Gastrocnemius medialis (tissue), 4 donors: ENCODE measurements around the gene PLA2G6. TPM values are rescaled to one million over a fixed set of nuclear protein-coding genes. Genes with fewer than 3 reads are reported as not detected.

ENCODE experiments used
- ATAC-seq, 2 donors: fragments of 150-250 bp; one replicate each; pipeline ENCODE4 v1.9.1; 2016
- DNase-seq, 2 donors: peaks; one replicate each; pipeline ENCODE4 v3.0.0-alpha.2; 2019
- H3K27ac ChIP-seq, 4 donors: fragments of 200-600 bp; sonication (generic); 1 replicate in 1 of 4; 2 replicates in 3 of 4; pipeline ENCODE4 v1.5.1; 2016 to 2018; ENCODE audit warnings: mild to moderate bottlenecking in 2 of 4, moderate library complexity in 1 of 4
- H3K27me3 ChIP-seq, 3 donors: fragments of 200-600 bp; sonication (generic) in 2 of 3; 1 replicate in 1 of 3; 2 replicates in 2 of 3; pipeline versions ENCODE4 v1.5.1 to v1.6.0; 2016 to 2019; ENCODE audit warnings: mild to moderate bottlenecking in 1 of 3, moderate library complexity in 1 of 3
- H3K36me3 ChIP-seq, 2 donors: fragments of 200-600 bp; sonication (generic) in 1 of 2; one replicate each; pipeline ENCODE4 v1.5.1; 2017 to 2018
- H3K4me1 ChIP-seq, 2 donors: fragments of 200-600 bp; sonication (generic) in 1 of 2; one replicate each; pipeline ENCODE4 v1.5.1; 2016 to 2017; ENCODE audit warnings: mild to moderate bottlenecking in 2 of 2
- H3K4me3 ChIP-seq, 4 donors: fragments of 200-600 bp; sonication (generic) in 3 of 4; 1 replicate in 1 of 4; 2 replicates in 3 of 4; pipeline ENCODE4 v1.5.1; 2016 to 2019; ENCODE audit warnings: mild to moderate bottlenecking in 2 of 4
- H3K9me3 ChIP-seq, 3 donors: fragments of 200-600 bp; sonication (generic) in 2 of 3; 1 replicate in 1 of 3; 2 replicates in 2 of 3; pipeline ENCODE4 v1.5.1; 2016 to 2019
- POLR2A ChIP-seq, 2 donors: fragments of 450-650 bp; IDR thresholded peaks; one replicate each; pipeline ENCODE4 v1.6.1; 2017; ENCODE audit warnings: antibody characterized with exemption in 2 of 2, mild to moderate bottlenecking in 2 of 2, moderate library complexity in 2 of 2
- in situ Hi-C, 4 donors: fragments of 200-750 bp; cut with MboI; loops; one replicate each; pipeline versions ENCODE4 v1.15.0 to v1.8.0; 2017; ENCODE audit warnings: low sequenced_read_pairs in 4 of 4
- intact Hi-C: fragments of 100-400 bp; cut with DNase I; formaldehyde crosslinking; loops from one replicate; pipeline ENCODE4 v1.15.1; 2023; ENCODE audit warnings: low total_unique reads
- total RNA-seq, 4 donors: library from RNA; depleted of rRNA; stranded (reverse); fragments of >200 nt; gene quantifications; one replicate each; pipeline versions ENCODE4 v1.1.0 to v1.2.3, GENCODE V29; 2016
- TF ChIP-seq, protein P1 (sequence below), 5 experiments: fragments of 450-650 bp in 3 of 5; fragments of 200-600 bp in 2 of 5; sonication (generic) in 2 of 5; IDR thresholded peaks in 4 of 5; conservative IDR thresholded peaks in 1 of 5; 1 replicate in 4 of 5; 2 replicates in 1 of 5; pipeline ENCODE4 v1.5.1; 2016 to 2019; ENCODE audit warnings: antibody characterized with exemption in 5 of 5, mild to moderate bottlenecking in 3 of 5, moderate library complexity in 3 of 5

PLA2G6 gene
- total RNA-seq, 4 donors from 2014 or later, result 9.1 to 19.5 (median 12.1) TPM

GRCh38 chr22:38103641-38104040 lies 78.0 kb downstream of the PLA2G6 start:
- Histone ChIP-seq H3K4me3 (no peak overlapping the region), H3K9me3 (no peaks in the 10 kb centered on the region), H3K36me3 (no peaks in the 10 kb centered on the region), H3K27ac (no peak overlapping the region), H3K27me3 (no peaks in the 10 kb centered on the region), H3K4me1 (no peaks in the 10 kb centered on the region)
- DNase-seq (no peak), ATAC-seq (no peak)
- intact Hi-C loops (loop anchor here (1.0 kb wide), 2 partner anchors 34 to 51 kb away; no protein-coding TSS in a partner anchor), in situ Hi-C loops (loop anchor here in 3 of 4 donors (10.0 to 25.0 kb wide), 3 partner anchors 49 to 259 kb away; partner anchors contain the start of gene PICK1 (in 2 of the 3))
- no peak for TF ChIP-seq POLR2A (IDR thresholded peaks at IDR 0.05)
- TF ChIP-seq, protein P1, sequence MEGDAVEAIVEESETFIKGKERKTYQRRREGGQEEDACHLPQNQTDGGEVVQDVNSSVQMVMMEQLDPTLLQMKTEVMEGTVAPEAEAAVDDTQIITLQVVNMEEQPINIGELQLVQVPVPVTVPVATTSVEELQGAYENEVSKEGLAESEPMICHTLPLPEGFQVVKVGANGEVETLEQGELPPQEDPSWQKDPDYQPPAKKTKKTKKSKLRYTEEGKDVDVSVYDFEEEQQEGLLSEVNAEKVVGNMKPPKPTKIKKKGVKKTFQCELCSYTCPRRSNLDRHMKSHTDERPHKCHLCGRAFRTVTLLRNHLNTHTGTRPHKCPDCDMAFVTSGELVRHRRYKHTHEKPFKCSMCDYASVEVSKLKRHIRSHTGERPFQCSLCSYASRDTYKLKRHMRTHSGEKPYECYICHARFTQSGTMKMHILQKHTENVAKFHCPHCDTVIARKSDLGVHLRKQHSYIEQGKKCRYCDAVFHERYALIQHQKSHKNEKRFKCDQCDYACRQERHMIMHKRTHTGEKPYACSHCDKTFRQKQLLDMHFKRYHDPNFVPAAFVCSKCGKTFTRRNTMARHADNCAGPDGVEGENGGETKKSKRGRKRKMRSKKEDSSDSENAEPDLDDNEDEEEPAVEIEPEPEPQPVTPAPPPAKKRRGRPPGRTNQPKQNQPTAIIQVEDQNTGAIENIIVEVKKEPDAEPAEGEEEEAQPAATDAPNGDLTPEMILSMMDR (IDR thresholded peaks at IDR 0.05 in 4 of 5, conservative IDR thresholded peaks at IDR 0.05 in 1 of 5), result no peak

DNA sequence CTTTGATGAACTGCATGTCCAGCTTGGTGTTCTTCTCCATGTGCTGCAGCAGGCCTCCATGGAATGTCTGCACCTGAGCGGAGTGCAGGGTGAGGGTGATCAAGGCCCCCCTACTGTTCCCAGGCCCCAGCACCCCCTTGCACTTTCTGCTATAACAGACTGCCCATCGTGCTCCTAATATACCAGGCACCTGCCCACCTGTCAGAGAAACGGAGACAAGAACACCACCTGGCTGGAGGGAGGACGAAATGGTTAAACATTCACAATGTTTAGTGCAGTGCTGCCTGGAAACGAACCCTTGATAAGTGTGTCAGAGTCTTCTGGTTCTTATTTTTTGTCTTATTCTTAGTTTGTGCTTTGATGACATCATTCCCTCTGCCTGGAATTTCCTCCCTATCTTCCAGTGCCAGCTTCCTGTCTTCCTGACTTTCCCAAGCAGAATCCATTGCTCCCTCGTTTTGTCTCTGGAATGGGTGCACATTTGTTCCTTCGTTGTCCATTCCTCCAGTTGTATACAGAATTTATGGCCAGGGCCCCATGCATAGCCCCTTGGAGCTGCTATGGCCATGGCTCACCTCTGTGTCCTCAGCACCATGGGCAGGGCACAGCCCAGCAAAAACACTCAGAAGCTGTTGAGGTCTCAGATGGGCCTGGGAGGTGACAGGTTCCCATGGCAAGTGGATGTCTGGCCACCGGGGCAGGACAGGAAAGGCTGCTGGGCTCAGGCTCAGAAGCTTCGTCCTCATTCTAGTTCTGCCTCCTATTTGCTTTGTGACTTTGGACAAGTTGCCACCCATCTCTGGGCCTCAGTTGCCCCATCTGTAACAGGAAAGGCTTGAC lies 83.0 kb downstream of the PLA2G6 start:
- Histone ChIP-seq H3K27me3 (no peaks in the 10 kb centered on the region), H3K9me3 (no peaks in the 10 kb centered on the region), H3K36me3 (no peaks in the 10 kb centered on the region), H3K4me1 (no peaks in the 10 kb centered on the region), H3K27ac (no peak overlapping the region), H3K4me3 (no peak overlapping the region)
- TF ChIP-seq, protein P1 (IDR thresholded peaks at IDR 0.05 in 4 of 5, conservative IDR thresholded peaks at IDR 0.05 in 1 of 5), result no peak
- TF ChIP-seq POLR2A (IDR thresholded peaks at IDR 0.05), result no peak
- ATAC-seq (no peak), DNase-seq (no peak)
- in situ Hi-C loops (no loop called here), intact Hi-C loops (no loop called here)

DNA sequence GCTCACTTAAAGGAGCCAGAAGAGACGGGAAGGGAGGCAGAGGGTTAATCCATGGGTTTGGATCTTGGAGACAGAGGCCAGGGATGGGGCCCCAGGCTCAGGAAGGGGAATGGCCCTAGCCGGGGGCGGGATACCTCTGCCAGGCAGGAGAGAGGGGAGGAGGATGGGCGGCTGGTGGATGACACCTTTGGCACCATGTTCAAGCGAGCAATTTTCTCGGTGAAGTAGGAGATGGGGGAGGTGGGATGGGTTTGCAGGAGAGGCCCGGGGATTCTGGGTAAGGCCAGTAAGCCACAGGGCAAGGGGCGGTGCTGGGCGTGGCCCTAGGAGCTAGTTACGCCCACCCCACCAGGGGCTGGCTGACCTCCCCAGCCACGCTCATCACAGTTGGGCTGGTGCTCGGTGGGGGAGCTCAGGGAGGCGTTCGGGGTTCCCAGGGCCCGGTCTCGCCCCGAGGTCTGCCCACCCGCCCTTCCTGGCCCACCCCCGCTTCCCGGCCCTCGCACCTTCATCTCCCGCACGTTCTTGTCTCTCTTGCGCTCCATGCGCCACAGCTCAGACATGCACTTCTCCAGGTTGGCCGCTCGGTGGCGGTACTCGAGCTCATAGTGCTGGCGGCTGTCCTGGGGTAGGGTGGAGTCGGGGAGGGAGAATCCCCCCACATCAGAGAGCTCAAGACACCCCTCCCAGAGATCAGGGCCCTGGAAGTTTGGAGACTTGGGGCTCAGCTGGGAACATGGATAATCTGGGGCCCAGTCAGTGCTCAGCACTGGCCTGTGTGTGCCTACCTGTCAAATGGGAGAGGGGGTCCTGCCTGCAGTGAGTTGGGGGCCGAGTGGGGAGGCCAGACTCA lies 83.8 kb downstream of the PLA2G6 start:
- TF ChIP-seq, protein P1 (IDR thresholded peaks at IDR 0.05 in 4 of 5, conservative IDR thresholded peaks at IDR 0.05 in 1 of 5), result no peak
- no peak for TF ChIP-seq POLR2A (IDR thresholded peaks at IDR 0.05)
- in situ Hi-C loops, result no loop called here
- no peak overlapping the region for H3K27ac ChIP-seq
- intact Hi-C loops, result no loop called here
- ATAC-seq (no peak), DNase-seq (no peak)
- no peaks in the 10 kb centered on the region for H3K36me3 ChIP-seq
- H3K4me3 ChIP-seq, result no peak overlapping the region
- no peaks in the 10 kb centered on the region for H3K27me3 ChIP-seq
- no peaks in the 10 kb centered on the region for H3K9me3 ChIP-seq
- no peaks in the 10 kb centered on the region for H3K4me1 ChIP-seq

DNA sequence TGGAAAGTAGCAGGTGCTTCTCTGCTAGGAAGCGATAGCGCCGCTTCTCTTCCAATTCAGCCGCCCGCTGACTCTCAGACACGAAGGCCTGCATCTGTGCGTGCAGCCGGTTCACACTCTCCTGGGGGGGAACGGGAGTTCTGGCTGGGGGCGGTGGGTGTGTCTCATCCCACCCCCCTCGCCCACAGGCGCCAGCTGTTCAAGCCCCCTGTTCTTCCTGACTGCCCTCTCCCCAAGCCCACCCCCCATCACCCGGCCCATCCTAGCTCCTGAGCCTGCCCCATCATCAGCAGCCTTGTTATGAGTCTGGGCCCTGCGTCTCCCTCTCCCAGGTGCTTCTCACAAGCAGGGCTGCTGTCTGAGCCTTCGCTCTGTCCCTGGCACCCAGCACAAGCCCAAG lies 84.6 kb downstream of the PLA2G6 start:
- no peaks in the 10 kb centered on the region for H3K36me3 ChIP-seq
- TF ChIP-seq POLR2A (IDR thresholded peaks at IDR 0.05), result no peak
- TF ChIP-seq, protein P1 (IDR thresholded peaks at IDR 0.05 in 4 of 5, conservative IDR thresholded peaks at IDR 0.05 in 1 of 5), result no peak
- no peaks in the 10 kb centered on the region for H3K9me3 ChIP-seq
- H3K27me3 ChIP-seq, result no peaks in the 10 kb centered on the region
- H3K27ac ChIP-seq, result no peak overlapping the region
- intact Hi-C loops, result no loop called here
- in situ Hi-C loops, result no loop called here
- H3K4me3 ChIP-seq, result no peak overlapping the region
- ATAC-seq (no peak), DNase-seq (no peak)
- no peaks in the 10 kb centered on the region for H3K4me1 ChIP-seq
